HEK293T (cell line): Measurements from ENCODE around the gene PLEKHG2.

Source experiments
- CTCF ChIA-PET: fragments of 350-600 bp; formaldehyde crosslinking; extraction: SDS; loops from one replicate; lab custom pipeline; 2021; ENCODE audit warnings: antibody characterized with exemption, inconsistent platforms; lab: Yijun Ruan, JAX
- POLR2A ChIA-PET: fragments of 350-600 bp; formaldehyde crosslinking; extraction: SDS; loops from one replicate; lab custom pipeline; 2020; ENCODE audit warnings: antibody characterized with exemption, inconsistent platforms; lab: Yijun Ruan, JAX
- DNase-seq: peaks from one replicate; pipeline ENCODE4 v3.0.0; 2012; ENCODE audit warnings: mixed read lengths; ENCODE audit errors: extremely low spot score
- ARNT ChIP-seq: fragments of 450-650 bp; IDR thresholded peaks from 2 replicates; pipeline ENCODE4 v1.6.1; 2017; ENCODE audit warnings: mild to moderate bottlenecking
- BHLHE40 ChIP-seq: fragments of 450-650 bp; IDR thresholded peaks from 2 replicates; pipeline ENCODE4 v1.6.1; 2016; ENCODE audit warnings: mild to moderate bottlenecking, moderate library complexity, borderline replicate concordance
- CTBP1 ChIP-seq: fragments of 450-650 bp; IDR thresholded peaks from 2 replicates; pipeline ENCODE4 v1.6.1; 2016; ENCODE audit warnings: borderline replicate concordance
- ELF4 ChIP-seq: fragments of 450-650 bp; IDR thresholded peaks from 2 replicates; pipeline ENCODE4 v1.6.1; 2017; ENCODE audit warnings: antibody characterized with exemption
- FOXA1 ChIP-seq: fragments of 450-650 bp; IDR thresholded peaks from 2 replicates; pipeline ENCODE4 v1.6.1; 2016; ENCODE audit warnings: mild to moderate bottlenecking
- FOXK2 ChIP-seq: fragments of 450-650 bp; IDR thresholded peaks from 2 replicates; pipeline ENCODE4 v1.6.1; 2016; ENCODE audit warnings: mild to moderate bottlenecking
- HDGF ChIP-seq: fragments of 450-650 bp; IDR thresholded peaks from 2 replicates; pipeline ENCODE4 v1.6.1; 2017; ENCODE audit warnings: antibody characterized with exemption, borderline replicate concordance
- L3MBTL2 ChIP-seq: fragments of 450-650 bp; conservative IDR thresholded peaks from 2 replicates; pipeline ENCODE4 v1.6.1; 2016; ENCODE audit warnings: mild to moderate bottlenecking
- LEF1 ChIP-seq: fragments of 450-650 bp; IDR thresholded peaks from 2 replicates; pipeline ENCODE4 v1.6.1; 2017; ENCODE audit warnings: mild to moderate bottlenecking, borderline replicate concordance
- NFRKB ChIP-seq: fragments of 450-650 bp; IDR thresholded peaks from 2 replicates; pipeline ENCODE4 v1.6.1; 2016; ENCODE audit warnings: mild to moderate bottlenecking, moderate library complexity
- SP1 ChIP-seq: fragments of 450-650 bp; IDR thresholded peaks from 2 replicates; pipeline ENCODE4 v1.6.1; 2017
- SUZ12 ChIP-seq: fragments of 450-650 bp; IDR thresholded peaks from 2 replicates; pipeline ENCODE4 v1.6.1; 2016; ENCODE audit warnings: mild to moderate bottlenecking
- TARDBP ChIP-seq: fragments of 450-650 bp; IDR thresholded peaks from 2 replicates; pipeline ENCODE4 v1.6.1; 2016
- ZNF384 ChIP-seq: fragments of 450-650 bp; IDR thresholded peaks from 2 replicates; pipeline ENCODE4 v1.6.1; 2016
- TF ChIP-seq, protein P1 (sequence below): fragments of 450-650 bp; IDR thresholded peaks from 2 replicates; pipeline ENCODE4 v1.6.1; 2016

Gene PLEKHG2

DNA sequence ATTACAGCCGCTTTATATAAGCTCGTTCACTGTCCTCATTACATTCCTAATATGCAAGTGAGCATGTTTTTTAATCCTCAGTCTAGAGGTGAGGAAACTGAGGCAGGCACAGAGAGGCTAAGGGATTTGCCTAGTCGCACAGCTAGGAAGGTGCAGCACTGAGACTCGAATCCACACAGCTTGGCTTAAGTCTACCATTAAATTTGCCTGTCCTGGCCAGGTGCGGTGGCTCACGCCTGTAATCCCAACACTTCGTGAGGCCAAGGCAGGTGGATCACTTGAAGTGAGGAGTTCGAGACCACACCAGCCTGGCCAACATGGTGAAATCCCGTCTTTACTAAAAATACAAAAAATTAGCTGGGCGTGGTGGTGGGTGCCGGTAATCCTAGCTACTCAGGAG, 15.2 kb downstream of the PLEKHG2 start:
- no peak for TF ChIP-seq FOXA1
- no peak for TF ChIP-seq ZNF384
- TF ChIP-seq, protein P1, sequence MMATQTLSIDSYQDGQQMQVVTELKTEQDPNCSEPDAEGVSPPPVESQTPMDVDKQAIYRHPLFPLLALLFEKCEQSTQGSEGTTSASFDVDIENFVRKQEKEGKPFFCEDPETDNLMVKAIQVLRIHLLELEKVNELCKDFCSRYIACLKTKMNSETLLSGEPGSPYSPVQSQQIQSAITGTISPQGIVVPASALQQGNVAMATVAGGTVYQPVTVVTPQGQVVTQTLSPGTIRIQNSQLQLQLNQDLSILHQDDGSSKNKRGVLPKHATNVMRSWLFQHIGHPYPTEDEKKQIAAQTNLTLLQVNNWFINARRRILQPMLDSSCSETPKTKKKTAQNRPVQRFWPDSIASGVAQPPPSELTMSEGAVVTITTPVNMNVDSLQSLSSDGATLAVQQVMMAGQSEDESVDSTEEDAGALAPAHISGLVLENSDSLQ, result no peak
- TF ChIP-seq ELF4, result no peak
- no peak for TF ChIP-seq TARDBP
- no peak for TF ChIP-seq LEF1
- TF ChIP-seq CTBP1, result no peak
- TF ChIP-seq L3MBTL2, result no peak
- no peak for TF ChIP-seq SUZ12
- TF ChIP-seq SP1, result no peak
- TF ChIP-seq FOXK2, result no peak
- TF ChIP-seq HDGF, result no peak
- no peak for TF ChIP-seq BHLHE40
- no peak for TF ChIP-seq ARNT
- CTCF ChIA-PET, result interaction anchor here (1.4 kb wide), 1 partner anchor 13 kb away, joined by 3 read pairs; no protein-coding TSS in a partner anchor
- DNase-seq, result no peak
- POLR2A ChIA-PET, result interaction anchor here (0.5 to 2.4 kb wide), 4 partner anchors 8 to 437 kb away, joined by 3 to 52 read pairs (median 3); partner anchors contain the start of genes RPS16, SUPT5H and TIMM50

DNA sequence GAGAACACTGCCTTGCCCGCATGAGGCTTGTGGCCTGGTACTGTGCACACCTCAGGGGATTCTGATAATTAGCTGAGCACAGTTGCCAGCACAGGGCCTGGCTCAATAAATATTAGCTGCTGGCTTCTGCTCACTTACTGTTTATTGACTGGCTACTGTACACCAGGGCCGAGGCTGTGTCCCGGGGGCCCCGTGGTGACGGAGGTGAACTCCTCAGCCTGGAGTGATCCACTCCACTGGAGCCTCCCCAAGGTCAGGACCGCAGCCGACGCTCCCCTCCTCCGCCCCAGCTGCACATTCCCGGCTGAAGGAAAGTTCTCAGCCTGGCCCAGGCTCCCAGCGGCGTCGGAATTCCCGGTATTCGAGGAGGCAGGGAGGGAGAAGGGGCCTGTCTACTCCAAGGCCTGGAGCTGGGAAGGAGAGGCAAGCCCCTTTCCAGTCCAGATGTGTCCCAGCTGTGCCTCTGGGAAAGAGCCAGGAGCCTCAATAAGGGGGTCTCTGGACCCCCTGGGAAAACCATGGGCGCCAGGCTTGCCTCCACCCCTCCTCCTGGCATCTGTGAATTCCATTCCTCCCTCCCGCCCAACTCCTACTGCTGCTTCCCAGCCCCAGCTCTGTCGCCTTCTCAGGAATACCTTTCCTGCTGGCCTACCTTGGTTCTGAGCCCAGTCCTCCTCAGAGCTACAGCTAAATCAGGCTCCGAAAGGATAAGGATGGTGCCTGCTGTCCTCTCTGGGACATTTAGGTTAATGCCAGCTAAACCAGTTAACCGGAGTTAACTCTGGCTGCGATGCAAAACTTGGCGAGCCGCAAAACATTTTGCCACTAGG, 16.0 kb downstream of the PLEKHG2 start:
- CTCF ChIA-PET, result interaction anchor here (0.6 to 1.4 kb wide), 5 partner anchors 12 to 760 kb away, joined by 3 to 10 read pairs (median 3); partner anchors contain the start of genes EID2B, MRPS12 and SARS2
- DNase-seq, result no peak

DNA sequence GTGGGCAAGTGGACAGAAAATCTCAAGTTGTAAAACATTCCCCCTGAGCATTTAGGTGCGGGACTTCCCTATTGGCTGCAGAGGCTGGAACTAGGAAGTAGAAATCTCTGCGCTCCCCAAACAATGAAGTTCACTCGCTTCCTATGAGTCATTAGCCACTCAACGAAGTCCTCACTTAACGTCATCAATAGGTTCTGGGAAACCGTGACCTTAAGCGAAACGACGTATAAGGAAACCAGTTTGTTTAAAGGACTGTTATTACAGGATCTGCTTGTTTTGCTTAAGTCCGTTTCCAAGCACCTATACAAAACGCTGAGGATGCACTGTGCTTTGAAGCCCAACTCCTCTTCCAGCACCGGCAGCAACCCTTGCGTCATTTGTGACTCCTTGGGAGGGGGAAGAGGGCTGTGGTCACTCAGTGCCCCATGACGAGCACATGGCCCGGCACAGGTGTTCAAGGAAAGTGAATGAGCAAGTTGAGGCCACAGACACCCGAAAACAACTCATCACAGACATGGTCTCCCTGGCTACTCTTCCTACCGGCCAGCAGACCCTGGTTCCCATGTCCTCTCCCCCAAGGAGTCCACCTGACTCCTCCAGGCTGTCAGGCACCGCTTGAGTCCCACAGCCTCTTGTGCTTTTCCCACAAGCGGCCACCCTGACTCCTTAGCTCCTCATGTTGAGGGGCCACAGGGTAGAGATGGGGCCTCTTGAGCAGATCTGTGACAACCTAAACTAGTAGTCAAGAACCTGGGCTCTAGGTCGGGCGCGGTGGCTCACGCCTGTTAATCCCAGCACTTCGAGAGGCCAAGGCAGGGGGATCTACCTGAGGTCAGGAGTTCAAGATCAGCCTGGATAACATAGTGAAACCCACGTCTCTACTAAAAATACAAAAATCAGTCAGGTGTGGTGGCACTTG, 18.5 kb downstream of the PLEKHG2 start:
- TF ChIP-seq CTBP1, result no peak
- no peak for TF ChIP-seq BHLHE40
- TF ChIP-seq, protein P1, result no peak
- no peak for TF ChIP-seq NFRKB
- ChIA-PET CTCF (interaction anchor here (1.2 kb wide), 1 partner anchor 33 kb away, joined by 3 read pairs; no protein-coding TSS in a partner anchor), POLR2A (no interaction called here)
- DNase-seq, result no peak

More for the DNA sequence above, 16.0 kb downstream of the PLEKHG2 start:
- no peak for TF ChIP-seq HDGF
- no peak for TF ChIP-seq L3MBTL2
- TF ChIP-seq TARDBP, result no peak
- TF ChIP-seq BHLHE40, result no peak
- TF ChIP-seq ZNF384, result no peak
- TF ChIP-seq FOXA1, result no peak
- no peak for TF ChIP-seq SP1
- no peak for TF ChIP-seq ARNT
- no peak for TF ChIP-seq NFRKB
- POLR2A ChIA-PET, result interaction anchor here (0.8 to 2.4 kb wide), 4 partner anchors 7 to 52 kb away, joined by 3 to 52 read pairs (median 4); partner anchors contain the start of genes MED29, PAF1, RPS16 and TIMM50

DNA sequence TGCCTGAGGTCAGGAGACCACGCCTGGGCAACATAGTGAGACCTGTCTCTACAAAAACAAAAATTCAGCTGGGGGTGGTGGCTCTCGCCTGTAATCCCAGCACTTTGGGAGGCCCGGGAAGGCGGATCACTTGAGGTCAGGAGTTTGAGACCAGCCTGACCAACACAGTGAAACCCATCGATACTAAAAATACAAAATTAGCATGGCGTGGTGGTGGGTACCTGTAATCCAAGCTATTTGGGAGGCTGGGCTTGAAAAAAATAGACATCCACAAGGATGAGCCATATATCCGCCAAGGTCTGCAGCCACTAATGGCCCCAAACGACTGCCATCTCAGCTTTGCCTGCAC, 20.2 kb downstream of the PLEKHG2 start:
- DNase-seq, result no peak
- ChIA-PET POLR2A (interaction anchor here (1.2 to 2.5 kb wide), 3 partner anchors 9 to 18 kb away, joined by 3 to 9 read pairs (median 6); no protein-coding TSS in a partner anchor), CTCF (no interaction called here)
- TF ChIP-seq ELF4 (0 out of 2 replicates have a peak, but pooled peaks have one; percentile 27), FOXK2 (no peak)

DNA sequence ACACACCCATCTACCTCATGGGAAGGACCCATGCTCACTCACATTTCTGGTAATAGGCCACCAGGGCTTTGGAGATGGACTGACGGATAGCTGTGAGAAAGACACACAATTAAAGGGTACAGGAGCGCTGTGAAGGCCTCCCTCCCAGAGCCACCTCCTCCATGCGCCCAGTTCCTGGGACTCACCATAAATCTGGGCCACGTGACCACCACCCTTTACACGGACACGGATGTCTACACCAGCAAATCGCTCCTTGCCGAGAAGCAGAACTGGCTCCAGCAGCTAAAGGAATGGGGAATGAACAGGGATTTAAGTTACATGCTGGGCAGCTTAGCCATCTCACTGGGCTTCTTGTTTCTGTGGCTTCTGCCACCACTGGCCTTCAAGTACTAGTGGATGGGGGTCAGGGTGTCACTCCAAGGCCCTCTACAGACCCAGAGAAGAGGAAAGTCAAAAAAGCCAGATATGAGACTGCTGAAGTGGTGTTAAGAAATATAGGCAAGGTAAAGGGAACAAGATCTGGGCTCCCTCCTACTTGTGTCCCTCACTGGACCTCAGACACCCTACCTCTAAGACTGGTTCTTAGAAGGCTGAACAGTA, 21.1 kb downstream of the PLEKHG2 start:
- POLR2A ChIA-PET, result interaction anchor here (0.7 to 2.5 kb wide), 6 partner anchors 10 to 53 kb away, joined by 3 to 9 read pairs (median 3); partner anchors contain the start of gene SUPT5H
- DNase-seq, result no peak
- no peak for TF ChIP-seq HDGF
- CTCF ChIA-PET, result no interaction called here

DNA sequence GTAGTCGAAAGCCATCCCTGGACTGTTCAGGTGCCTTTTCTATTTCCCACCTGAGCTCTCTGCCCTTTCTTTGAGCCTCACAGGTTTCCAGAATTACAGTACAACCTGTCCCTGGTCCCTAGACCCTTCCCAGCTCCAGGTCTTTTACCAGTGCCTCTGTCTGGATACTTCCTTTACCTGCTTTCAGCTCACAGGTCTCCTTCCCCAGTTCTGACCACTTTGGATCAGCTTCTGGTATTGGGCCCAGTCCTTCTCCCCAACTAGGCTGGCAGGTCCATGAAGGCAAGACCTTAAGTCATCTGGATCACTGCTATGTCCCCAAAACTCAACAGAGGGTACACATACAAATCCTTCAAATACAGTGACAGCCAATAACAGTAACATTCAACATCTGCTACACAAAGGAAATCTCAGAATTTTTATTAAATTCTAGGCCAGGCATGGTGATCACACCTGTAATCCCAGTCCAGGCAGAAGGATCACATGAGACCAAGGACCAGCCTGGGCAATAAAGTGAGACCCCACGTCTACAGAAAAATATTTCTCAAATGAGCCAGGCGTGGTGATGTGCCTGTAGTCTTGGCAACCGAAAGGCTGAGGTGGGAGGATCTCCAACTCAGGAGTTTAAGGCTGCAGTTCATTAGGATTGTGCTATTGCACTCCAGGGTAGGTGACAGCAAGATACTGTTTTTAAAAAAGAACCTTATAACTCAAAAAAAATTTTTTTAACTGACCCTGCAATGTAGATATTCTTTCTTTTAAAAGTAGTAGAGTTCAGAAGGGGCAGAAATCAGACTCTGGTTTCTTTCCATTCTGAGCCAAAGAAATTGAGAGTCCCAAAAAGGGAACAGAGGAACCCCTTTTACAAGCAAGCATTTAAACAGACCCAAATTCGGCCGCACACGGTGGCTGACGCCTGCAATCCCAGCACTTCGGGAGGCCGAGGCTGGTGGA, 21.9 kb downstream of the PLEKHG2 start:
- DNase-seq, result no peak
- ChIA-PET POLR2A (interaction anchor here (0.9 to 2.5 kb wide), 19 partner anchors 7 to 112 kb away, joined by 3 to 78 read pairs (median 12); partner anchors contain the start of genes EID2B, MED29, PAF1 and SAMD4B), CTCF (interaction anchor here (1.5 kb wide), 2 partner anchors 13 to 23 kb away, joined by 4 to 5 read pairs; partner anchors contain the start of gene PLEKHG2)
- no peak for TF ChIP-seq NFRKB
- TF ChIP-seq FOXK2, result no peak
- no peak for TF ChIP-seq TARDBP
- no peak for TF ChIP-seq L3MBTL2
- TF ChIP-seq HDGF, result no peak
- no peak for TF ChIP-seq LEF1
- no peak for TF ChIP-seq SUZ12
- TF ChIP-seq ELF4, result no peak
- TF ChIP-seq SP1, result no peak
- TF ChIP-seq FOXA1, result no peak
- no peak for TF ChIP-seq ZNF384
